ENCODE results near the gene MST1R.

- no peak for TF ChIP-seq HEYL (CRISPR knock-in tag; IDR thresholded peaks at IDR 0.05)
- no peak for TF ChIP-seq RAD21 (conservative IDR thresholded peaks at IDR 0.05 in 1 of 2, IDR thresholded peaks at IDR 0.05 in 1 of 2)
- no peak for TF ChIP-seq REST (IDR thresholded peaks at IDR 0.05)
- TF ChIP-seq CTCF (IDR thresholded peaks at IDR 0.05): no peak
- TF ChIP-seq MAX (IDR thresholded peaks at IDR 0.05): no peak
Measured at GRCh38 chr3:49898991-49899390, 4.7 kb downstream of the MST1R start.
